ENCODE measurements around the gene CFAP99.

CFAP99 gene

GRCh38 chr4:2432004-2432403 is 13.2 kb downstream of the CFAP99 start:
- DNase-seq, result no peak

- DNase-seq, result no peak
Observed at GRCh38 chr4:2432991-2433530, 14.3 kb downstream of the CFAP99 start.

GRCh38 chr4:2433609-2434350 is 15.0 kb downstream of the CFAP99 start:
- no peak for DNase-seq

GRCh38 chr4:2434420-2434819 is 15.7 kb downstream of the CFAP99 start:
- no peak for DNase-seq

GRCh38 chr4:2436301-2436700 is 17.5 kb downstream of the CFAP99 start:
- DNase-seq, result no peak

- DNase-seq, result no peak
Observed at GRCh38 chr4:2436761-2437474, 18.2 kb downstream of the CFAP99 start.

- DNase-seq, result no peak
Observed at GRCh38 chr4:2437475-2438215, 18.9 kb downstream of the CFAP99 start.

GRCh38 chr4:2438822-2439718 is 20.3 kb downstream of the CFAP99 start:
- no peak for DNase-seq

- DNase-seq, result no peak
Observed at GRCh38 chr4:2441393-2442174, 22.8 kb downstream of the CFAP99 start.

GRCh38 chr4:2442175-2442993 is 23.6 kb downstream of the CFAP99 start:
- DNase-seq, result no peak

- no peak for DNase-seq
Observed at GRCh38 chr4:2443061-2443730, 24.4 kb downstream of the CFAP99 start.

- DNase-seq, result no peak
Observed at GRCh38 chr4:2443956-2444740, 25.4 kb downstream of the CFAP99 start.

GRCh38 chr4:2445130-2445529 is 26.4 kb downstream of the CFAP99 start:
- no peak for DNase-seq

- no peak for DNase-seq
Observed at GRCh38 chr4:2445571-2445970, 26.8 kb downstream of the CFAP99 start.

- DNase-seq, result no peak
Observed at GRCh38 chr4:2446656-2447564, 28.2 kb downstream of the CFAP99 start.

GRCh38 chr4:2448589-2448988 is 29.8 kb downstream of the CFAP99 start:
- no peak for DNase-seq

- no peak for DNase-seq
Observed at GRCh38 chr4:2449051-2449450, 30.3 kb downstream of the CFAP99 start.
